ENCODE data around the gene GXYLT1.

DNA sequence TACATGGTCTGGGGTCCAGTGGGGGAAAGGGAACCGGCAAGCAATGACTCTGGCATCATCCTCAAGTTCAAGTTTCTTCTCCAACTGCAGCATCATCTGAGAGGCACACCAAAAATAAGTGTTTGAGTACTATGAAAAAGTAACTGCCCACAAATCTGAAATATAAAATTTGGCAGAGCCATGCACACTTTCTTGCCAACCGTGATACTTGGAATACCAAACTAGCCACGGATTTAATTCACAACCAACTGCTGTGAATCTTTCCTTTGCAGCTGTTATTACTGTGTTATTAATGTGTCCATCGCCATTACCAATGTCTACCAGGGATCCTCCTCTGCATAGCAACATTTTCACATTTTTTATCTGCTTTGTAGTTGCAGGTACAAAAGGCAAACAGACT, 74.6 kb downstream of the GXYLT1 start:
- TF ChIP-seq, protein P1, sequence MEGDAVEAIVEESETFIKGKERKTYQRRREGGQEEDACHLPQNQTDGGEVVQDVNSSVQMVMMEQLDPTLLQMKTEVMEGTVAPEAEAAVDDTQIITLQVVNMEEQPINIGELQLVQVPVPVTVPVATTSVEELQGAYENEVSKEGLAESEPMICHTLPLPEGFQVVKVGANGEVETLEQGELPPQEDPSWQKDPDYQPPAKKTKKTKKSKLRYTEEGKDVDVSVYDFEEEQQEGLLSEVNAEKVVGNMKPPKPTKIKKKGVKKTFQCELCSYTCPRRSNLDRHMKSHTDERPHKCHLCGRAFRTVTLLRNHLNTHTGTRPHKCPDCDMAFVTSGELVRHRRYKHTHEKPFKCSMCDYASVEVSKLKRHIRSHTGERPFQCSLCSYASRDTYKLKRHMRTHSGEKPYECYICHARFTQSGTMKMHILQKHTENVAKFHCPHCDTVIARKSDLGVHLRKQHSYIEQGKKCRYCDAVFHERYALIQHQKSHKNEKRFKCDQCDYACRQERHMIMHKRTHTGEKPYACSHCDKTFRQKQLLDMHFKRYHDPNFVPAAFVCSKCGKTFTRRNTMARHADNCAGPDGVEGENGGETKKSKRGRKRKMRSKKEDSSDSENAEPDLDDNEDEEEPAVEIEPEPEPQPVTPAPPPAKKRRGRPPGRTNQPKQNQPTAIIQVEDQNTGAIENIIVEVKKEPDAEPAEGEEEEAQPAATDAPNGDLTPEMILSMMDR (IDR thresholded peaks at IDR 0.05) = no peak
- TF ChIP-seq POLR2A (IDR thresholded peaks at IDR 0.05) (no peak), EP300 (IDR thresholded peaks at IDR 0.05) (no peak)

Measured in ovary (tissue), 3 donors.